HS-5 (cell line): ENCODE data around the gene CYP46A1.

ENCODE experiments used
- DNase-seq: peaks from one replicate; pipeline ENCODE4 v3.0.0-alpha.2; 2012; ENCODE audit warnings: low read depth

Gene CYP46A1

DNA sequence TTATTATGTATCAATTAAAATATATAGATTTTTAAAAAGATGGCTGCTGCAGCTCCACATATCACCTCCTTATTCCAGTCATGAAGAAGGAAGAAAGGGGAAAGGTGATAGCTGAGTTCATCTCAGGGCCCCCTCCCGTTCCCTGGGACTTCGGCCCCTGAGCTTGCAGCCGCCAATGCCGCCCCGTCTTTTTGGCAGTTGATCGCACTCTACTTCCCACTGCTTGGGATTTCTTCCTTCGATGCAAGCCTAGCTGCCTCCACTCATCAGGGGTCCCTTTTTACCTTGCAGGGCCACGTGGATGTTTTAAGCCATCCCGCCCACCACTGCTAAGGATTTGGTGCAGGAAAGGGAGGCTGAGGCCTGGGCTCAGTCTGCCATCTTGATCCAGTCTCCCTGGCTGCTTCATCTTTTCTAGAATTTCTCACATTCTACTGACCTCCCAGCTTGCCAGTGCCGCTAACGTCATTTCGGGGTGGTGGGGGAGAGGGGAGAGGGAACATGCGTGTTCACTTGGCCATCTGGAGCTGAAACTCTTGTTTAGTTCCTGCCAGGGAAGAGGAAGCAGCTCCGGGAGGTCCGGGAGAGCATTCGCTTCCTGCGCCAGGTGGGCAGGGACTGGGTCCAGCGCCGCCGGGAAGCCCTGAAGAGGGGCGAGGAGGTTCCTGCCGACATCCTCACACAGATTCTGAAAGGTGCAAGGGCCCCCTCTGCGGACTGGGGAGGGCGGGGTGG is 31.3 kb downstream of the CYP46A1 start:
- no peak for DNase-seq

DNA sequence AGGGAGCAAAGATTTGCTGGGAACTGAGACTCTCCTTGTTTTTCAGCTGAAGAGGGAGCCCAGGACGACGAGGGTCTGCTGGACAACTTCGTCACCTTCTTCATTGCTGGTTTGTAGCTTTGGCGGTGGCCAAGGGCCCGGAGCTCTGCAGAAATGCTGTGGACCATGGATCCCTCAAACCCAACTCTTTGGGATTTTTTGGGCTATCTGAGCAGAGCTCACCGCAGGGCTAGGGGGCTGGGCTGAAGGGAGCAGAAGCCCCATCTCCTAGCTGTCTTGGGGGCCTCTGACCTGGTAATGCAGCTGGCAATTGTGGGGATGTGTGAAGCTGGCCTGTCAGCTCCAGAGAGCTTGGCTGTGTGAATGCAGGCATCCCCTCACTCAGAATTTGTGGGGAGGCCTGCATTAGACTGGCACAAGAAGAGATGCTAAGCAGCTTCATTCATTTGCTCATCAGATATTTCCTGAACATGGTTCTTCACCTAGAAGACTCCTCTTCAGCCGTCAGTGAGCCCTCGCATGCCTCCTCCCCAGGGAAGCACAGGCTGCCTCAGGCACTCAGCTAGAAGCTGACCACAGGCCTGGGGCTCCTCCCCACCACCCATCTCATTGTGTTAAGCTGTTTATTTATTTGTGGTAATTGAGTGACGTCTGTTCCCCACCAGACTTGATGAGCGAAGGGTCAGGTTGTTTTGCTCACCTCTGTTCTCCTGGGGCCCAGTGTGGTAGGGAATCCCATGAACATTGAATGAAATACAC is 32.2 kb downstream of the CYP46A1 start:
- DNase-seq = no peak

DNA sequence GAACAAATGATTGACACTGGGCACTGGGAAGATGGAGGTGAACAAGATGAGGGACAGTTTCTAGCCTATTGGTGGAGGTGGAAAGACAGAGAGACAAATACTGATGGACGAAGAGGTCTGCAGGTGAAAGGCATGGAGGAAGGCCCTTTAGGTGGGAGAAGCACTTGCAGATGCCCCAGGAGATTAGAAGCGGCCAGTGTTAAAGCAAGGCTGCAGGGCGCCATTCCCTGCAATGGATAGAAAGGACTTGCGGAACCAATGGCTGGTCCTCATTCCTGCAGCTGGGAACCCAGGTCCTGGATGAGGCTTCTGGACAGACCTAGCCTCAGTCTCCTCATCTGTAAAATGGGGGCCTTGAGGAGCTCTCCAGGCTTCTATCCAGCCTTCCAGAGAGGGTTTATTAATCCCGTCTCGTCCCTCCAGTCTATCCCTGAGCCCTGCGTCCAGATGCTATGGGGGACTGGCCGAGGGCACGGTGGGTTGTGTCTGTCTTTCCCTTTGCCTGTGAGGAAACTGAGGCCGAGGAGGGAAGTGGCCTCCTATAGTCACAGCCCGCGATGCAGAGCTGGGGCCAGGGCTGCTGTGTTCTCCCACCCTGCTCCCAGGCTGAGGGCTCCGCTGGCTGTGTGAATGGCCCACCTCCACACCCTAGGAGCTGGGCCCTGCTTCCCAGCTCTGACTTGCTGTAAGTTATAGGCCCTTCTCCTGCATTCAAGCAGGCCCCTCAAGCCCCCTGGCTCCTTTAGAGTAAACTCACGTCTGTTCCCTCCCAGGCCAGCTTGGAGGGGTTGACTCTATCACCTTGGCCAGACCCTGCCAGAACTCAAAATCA is 33.0 kb downstream of the CYP46A1 start:
- DNase-seq = no peak

DNA sequence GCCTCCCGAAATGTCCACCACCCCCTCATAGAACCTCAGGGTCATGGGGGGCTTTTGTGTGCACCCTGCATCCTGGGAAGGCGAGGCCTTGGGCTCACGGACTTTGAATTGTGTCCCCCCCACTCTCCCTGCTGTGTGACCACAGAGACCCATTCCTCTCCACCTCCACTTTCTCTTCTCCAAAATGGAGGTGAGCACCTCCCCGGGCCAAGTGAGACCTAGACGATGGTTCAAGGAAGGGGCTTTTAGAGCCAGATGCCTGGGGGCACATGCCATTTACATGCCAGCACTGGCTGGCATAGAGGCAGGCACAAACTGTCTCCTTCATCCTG is 33.5 kb downstream of the CYP46A1 start:
- no peak for DNase-seq

DNA sequence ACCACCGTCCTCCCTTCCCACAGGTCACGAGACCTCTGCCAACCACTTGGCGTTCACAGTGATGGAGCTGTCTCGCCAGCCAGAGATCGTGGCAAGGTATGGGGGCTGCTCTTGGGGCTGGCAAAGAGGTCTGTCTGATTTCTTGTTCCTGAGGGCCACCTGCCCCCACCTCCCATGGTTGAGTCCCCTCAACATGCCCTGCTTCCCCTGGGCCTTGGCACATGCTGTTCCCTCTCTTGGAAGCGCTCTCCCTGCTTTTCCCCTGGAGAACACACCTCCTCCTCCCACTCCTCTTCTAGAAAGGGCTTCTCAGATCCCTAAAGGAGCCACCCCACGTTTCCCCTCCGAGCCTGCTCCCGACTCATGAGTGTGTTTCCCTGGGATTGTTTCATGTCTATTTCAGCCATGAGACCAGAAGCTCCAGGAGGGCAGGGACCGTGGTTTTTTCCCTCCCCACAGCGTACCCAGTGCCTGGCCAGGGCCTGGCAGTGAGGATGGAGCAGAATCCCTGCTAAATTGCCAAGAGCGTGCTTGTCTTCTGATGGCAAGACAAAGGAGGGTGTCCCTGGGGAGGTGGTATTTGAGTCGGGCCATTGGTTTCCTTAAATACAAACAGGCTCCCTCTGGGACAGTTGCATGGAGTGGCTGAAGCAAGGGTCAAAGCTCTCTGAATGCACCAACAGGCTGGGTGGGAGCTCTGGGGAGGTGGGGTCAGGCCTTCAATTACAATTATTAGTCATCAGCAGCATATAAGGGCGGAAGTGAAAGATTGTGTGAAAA is 34.1 kb downstream of the CYP46A1 start:
- no peak for DNase-seq

DNA sequence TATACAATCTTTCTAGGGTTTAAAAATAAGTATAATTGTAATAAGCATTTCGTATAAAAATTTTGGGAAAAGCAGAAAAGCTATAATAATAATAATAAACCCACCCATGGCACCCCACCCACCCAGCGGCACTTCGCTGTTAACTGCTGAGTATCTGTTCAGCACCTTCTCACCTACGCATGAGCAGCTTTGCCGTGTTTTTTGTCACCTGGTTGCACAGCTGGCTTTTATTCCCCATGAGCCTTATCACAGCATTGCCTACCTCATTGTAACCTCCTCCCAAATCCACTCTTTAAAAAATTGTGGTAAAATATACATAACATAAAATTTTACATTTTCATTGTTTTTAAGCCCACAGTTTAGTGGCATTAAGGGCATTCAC is 34.7 kb downstream of the CYP46A1 start:
- DNase-seq = no peak

DNA sequence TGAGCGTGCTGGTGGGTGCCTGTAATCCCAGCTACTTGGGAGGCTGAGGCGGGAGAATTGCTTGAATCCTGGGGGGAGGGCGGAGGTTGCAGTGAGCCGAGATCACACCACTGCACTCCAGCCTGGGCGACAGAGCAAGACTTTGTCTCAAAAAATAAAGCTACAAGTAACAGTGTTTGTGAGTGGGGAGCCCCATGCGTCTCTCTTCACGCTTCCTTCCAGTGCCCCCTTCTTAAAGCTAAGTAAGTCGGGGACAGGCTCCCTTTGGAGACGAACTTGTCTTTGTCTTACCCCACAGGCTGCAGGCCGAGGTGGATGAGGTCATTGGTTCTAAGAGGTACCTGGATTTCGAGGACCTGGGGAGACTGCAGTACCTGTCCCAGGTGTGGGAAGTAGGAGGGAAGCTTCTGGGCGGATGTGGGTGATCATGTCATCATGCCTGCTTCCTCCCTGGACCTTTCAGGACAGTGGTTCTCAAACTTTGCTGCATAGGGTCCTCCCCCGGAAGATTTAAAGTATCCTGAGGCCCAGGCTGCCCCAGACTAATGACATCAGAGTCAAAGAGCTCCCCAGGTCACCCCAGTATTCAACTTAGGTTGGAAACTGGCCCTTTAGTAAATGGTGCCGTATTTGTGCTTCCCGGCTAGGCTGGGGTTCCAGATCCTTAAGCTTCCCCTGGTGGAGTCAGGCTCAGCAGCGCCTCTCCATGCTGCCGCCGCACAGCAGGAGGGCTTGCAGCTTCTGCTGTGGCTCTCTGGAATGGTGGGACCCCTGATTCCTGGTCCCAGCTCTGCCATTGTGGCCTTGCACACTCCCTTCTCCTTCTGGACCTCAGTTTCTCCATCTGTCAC is 37.1 kb downstream of the CYP46A1 start:
- no peak for DNase-seq

DNA sequence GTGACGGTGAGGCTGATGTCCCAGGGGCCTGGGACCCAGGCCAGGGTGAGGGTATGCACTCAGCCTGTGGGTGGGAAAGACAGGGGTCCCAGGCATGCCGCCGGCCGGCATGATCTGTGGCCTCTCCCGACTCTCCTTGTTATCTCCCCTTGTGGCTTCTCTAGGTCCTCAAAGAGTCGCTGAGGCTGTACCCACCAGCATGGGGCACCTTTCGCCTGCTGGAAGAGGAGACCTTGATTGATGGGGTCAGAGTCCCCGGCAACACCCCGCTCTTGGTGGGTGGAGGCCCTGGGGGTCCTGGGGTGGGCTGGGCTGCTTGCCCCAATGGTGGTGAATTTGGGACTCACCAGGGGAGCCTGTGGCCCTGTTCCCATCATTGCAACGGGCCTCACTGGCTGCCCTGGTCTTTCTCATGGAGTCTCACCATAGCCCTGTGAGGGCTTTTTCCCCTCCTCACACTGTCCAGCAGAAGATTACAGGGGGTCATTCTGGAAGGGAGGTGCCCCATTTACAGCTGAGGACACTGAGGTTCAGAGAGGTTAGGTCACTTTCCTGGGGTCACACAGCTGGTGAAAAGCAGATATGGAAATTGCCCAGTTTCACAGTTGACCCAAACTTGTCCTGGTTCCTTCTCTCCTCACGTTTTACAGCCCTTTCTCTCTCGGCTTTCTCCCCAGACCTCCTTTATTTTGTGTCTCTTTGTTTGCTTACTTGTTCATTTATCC is 37.9 kb downstream of the CYP46A1 start:
- no peak for DNase-seq

DNA sequence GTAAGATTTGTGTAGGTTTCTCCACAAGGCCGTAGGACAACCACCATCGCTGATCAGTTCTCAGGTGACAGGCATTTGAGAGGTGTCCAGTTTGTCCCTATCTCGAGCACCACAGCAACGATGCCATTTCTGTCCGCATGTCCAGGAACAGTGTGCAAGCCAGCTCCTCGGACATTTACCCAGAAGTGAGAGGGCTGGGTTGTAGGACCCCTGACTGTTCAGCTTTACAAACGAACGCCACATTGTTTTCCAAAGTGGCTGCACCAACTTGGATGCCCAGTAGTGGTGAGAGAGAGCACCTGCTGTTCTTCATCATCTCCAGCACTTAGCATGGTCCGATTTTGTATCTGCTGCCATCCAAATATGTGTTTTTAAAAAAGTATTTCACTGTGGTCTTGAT is 38.6 kb downstream of the CYP46A1 start:
- DNase-seq = no peak

DNA sequence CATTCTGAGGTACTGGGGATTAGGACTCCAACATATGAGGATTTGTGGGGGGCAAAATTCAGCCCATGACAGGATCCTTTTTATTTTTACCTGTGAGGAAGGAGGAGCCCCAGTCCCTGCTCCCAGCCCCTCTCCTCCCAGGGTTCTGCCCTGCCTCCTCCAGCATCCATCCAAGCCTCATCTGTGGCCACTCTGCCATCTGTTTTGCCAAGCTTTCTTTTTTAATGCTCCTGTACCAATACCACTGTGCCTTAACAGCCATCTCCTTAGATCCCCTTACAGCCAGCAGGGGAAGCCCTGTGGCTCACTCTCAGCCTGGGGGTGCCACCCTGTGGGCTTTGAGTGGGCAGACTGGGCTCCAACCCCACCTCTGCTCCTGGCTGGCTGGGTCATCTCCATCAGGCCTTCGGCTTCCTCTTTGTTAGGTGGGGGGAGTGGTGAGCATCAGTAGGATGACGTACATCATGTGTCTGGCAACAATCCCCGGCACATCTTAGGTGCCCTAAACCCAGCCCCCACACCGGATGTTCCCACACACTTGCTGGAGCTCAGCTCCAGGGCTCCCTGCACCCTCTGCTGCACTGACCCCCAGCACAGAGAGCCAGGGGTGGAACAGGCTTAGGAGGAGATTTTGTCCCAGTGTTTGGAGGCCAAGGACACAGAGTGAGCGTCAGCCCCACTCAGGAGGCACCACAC is 40.2 kb downstream of the CYP46A1 start:
- DNase-seq = no peak

DNA sequence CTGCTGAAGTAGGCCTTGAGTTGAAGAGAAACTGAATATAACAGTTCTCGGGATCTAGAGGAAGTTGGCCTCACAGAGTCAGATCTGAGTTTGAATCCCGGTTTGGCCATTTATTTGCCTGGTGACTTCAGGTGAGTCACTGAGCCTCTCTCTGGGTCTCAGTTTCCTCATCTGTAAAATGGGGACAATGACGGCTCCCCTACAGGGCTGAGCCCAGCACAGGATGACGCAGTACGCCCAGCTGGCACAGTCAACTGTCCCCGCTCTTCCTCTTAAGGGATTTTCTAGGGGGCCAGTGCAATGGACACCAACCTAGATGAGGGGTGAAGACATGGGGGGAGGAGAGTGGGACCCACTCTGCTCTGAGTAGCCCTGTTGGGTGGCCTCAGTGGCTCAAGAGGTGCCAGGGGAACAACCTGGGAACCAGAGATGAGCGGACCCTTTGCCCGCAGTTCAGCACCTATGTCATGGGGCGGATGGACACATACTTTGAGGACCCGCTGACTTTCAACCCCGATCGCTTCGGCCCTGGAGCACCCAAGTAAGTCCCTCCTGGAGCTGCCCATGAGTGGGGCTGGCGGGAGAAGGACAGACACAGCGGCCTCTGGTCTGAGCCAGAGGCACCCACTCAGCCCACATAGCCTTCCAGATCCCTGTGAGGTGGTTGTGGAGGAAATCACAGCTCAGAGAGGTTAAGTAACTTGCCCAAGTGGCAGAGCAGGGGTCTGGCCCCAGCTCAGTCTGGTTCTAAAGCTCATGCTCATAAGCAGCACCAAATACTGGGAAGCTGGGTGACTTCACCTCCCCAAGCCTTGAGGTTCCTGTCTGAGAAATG is 41.1 kb downstream of the CYP46A1 start:
- no peak for DNase-seq

DNA sequence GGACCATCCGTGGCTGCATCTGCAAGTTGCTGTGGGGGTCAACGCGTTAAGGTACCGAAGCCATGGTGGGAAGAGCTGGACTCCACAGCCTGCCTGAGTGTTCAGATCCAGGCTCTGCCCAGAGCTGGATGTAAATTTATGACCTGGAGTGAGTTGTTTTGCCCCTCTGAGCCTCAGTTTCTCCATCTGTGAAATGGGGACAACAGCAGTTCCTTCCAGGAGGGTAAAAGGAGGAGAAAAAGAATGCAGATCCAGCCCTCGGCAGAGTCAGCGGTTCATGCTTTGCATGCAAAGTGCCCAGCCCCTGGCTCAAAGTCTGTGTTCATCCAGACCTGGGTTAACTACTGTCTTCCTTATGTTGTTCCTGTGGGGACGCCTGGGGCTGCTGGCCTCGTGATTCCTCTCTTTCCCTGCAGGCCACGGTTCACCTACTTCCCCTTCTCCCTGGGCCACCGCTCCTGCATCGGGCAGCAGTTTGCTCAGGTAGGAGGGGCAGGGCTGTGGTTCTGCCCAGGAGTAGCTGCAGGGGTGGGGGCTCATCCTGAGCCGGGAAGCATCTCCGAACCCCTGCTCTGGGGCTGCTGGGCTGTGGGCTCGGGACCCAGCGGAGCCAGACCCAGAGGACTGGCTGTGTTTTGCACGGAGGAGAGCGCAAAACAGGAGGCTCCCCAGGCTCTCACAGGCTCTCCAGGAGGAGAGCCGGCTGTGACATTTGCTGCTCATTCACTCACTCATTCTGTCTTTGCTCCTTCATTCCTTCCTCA is 41.9 kb downstream of the CYP46A1 start:
- no peak for DNase-seq

DNA sequence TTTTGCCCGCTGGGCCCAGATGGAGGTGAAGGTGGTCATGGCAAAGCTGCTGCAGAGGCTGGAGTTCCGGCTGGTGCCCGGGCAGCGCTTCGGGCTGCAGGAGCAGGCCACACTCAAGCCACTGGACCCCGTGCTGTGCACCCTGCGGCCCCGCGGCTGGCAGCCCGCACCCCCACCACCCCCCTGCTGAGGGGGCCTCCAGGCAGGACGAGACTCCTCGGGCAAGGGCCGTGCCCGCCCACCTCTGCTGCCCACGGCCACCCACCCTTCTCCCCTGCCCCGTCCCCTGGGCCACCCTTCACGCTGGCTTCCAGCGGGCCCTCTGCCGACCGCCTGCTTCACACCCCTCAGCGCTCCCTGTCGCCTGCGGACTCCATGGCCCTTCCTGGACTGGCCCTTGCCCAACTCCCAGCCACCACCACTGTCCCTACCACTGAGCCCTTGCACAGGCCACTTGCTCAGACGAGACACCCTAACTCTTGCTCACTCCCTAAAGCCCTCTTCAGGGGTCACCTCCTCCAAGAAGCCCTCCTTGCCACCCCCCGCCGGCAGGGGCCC is 42.5 kb downstream of the CYP46A1 start:
- DNase-seq = no peak

DNA sequence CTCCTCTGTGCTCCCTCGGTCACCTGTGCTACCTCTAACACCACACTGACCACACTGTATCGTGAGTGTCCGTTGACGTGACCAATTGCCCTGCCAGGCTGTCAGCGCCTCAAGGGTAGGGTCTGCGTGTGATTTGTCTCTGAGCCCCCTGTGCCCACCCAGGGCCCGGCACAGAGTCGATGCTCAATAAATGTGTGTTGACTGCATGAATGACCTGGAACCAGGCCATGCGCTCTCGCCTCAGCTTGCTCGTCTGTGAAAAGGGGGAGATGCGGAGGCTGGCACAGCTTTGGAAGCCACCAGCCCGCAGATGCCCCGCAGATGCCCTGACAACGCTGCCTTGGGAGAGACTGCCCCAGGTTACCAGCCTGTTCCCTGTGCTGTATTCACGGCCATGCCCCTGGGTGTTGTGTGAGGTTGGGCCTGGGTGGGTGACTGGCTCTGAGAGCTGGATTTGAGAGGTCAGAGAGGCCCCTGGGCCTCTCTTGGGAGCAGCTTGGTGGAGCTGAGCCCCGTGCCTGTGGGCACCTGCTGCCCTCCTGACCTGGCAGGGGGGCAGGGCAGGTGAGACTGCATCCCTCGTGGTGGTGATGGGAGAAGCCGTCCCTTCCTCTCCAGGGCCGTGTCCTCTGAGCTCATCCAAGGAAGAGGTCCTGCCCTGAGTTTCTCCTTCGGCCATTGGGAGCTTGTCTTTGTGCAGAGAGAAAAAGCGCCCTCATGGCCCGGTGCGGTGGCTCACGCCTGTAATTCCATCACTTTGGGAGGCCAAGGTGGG is 43.2 kb downstream of the CYP46A1 start:
- DNase-seq = no peak

DNA sequence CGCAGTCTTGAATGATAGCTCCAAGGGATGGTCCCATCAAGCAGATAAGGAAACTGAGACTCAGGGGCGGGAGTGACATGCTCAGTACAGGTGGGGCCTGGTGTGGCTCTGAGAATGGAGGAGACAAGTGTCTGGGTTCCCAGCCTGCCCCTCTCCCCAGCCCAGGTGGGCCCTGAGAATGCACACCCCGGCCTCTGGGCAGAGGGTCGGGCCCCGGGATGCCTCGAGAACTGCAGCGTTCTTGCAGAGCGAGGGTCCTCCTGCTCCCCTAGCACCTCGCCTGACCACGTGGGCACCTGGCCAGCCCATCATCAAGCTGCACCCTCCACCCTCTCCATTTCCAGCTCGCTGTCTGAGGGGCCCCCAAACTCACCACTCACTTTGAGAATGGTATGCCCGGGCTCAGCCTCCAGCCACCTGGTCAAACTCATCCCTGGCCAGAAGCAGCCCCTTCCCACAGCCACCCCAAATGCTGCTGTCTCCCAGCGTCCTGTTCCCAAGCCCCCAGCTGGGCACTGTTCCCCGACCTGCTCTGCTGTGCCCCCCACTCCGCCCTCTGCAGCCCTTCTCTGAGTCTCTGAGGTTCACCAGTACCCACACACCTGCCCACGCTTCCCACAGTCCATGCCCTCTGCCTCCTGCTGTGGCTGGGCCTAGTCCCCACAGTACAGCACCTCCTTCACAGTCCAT is 44.3 kb downstream of the CYP46A1 start:
- no peak for DNase-seq

DNA sequence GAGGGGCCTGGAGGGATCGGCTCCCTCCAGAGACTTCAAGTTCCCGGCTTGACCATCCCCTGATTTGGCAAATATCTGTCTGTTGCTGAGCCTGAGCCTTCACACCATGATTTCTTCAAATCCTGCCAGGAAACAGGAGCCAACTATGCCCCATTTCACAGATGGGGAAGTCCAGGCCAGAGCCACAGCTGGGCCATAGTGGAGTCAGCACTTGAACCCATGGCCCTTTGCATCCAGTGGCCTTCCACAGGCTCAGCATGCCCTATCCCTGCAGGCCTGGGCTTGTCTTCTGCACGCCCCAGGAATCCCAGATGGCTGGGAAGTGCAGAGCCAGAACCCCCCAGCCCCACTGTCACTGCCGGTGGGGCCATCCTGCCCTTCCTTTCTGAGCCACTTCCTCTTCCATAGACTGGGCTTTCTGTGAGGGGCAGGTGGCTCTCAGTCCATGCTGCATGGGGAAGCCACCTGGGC is 44.9 kb downstream of the CYP46A1 start:
- DNase-seq = no peak
